PC-9 (cell line): ENCODE data around the gene PLAGL1. TPM values are rescaled to one million over a fixed set of nuclear protein-coding genes. Genes with fewer than 3 reads are reported as not detected.

Experiments
- BruUV-seq: library from RNA; stranded (reverse); fragments of 400-500 nt; replicated peaks from 2 replicates; lab custom pipeline; 2021; lab: Mats Ljungman, UMichigan
- CTCF ChIA-PET: fragments of 300-600 bp; sonication (Branson Sonifier 250); formaldehyde crosslinking; loops from one replicate; lab custom pipeline; 2022; ENCODE audit warnings: antibody characterized with exemption; lab: Charles Lee
- POLR2A ChIA-PET: fragments of 300-600 bp; sonication (Branson Sonifier 250); formaldehyde crosslinking; loops from one replicate; lab custom pipeline; 2022; ENCODE audit warnings: antibody characterized with exemption; ENCODE audit not compliant: unreplicated experiment; lab: Charles Lee
- DNase-seq, 2 experiments: peaks; one replicate each; pipeline versions ENCODE4 v3.0.0 to v3.0.0-alpha.2; 2015 to 2022; ENCODE audit warnings: mixed read lengths in 1 of 2
- H2AFZ ChIP-seq: fragments of 200-600 bp; sonication (generic); 2 replicates; pipeline ENCODE4 v1.8.1; 2017; ENCODE audit warnings: antibody characterized with exemption
- H3F3A ChIP-seq: fragments of 200-600 bp; sonication (generic); 2 replicates; pipeline ENCODE4 v1.8.1; 2017; ENCODE audit warnings: antibody characterized with exemption, mild to moderate bottlenecking, low read depth; ENCODE audit not compliant: insufficient read depth
- H3K27ac ChIP-seq: fragments of 200-600 bp; sonication (generic); 2 replicates; pipeline ENCODE4 v1.6.1; 2016; ENCODE audit warnings: mixed run types
- H3K27me3 ChIP-seq: fragments of 200-600 bp; sonication (generic); 2 replicates; pipeline ENCODE4 v1.6.1; 2016; ENCODE audit warnings: low read depth, mixed run types; ENCODE audit not compliant: insufficient read depth
- H3K36me3 ChIP-seq: fragments of 200-600 bp; sonication (generic); 2 replicates; pipeline ENCODE4 v1.6.1; 2016; ENCODE audit warnings: low read depth, mixed run types
- H3K4me1 ChIP-seq: fragments of 200-600 bp; sonication (generic); replicated peaks from 2 replicates; pipeline ENCODE4 v1.6.1; 2016; ENCODE audit warnings: mixed run types; ENCODE audit not compliant: insufficient read depth
- H3K4me2 ChIP-seq: fragments of 200-600 bp; sonication (generic); 2 replicates; pipeline ENCODE4 v1.6.1; 2017; ENCODE audit warnings: mixed run types
- H3K4me3 ChIP-seq: fragments of 200-600 bp; sonication (generic); 2 replicates; pipeline ENCODE4 v1.6.1; 2016; ENCODE audit warnings: mixed run types
- H3K79me2 ChIP-seq: fragments of 200-600 bp; sonication (generic); 2 replicates; pipeline ENCODE4 v1.6.1; 2017; ENCODE audit warnings: low read depth, mixed run types
- H3K9me2 ChIP-seq: fragments of 200-600 bp; sonication (generic); 2 replicates; pipeline ENCODE4 v1.8.1; 2017; ENCODE audit warnings: mild to moderate bottlenecking; ENCODE audit not compliant: insufficient read depth
- H3K9me3 ChIP-seq: fragments of 200-600 bp; sonication (generic); 2 replicates; pipeline ENCODE4 v1.8.1; 2016; ENCODE audit warnings: low read depth; ENCODE audit not compliant: insufficient read depth
- H4K20me1 ChIP-seq: fragments of 200-600 bp; sonication (generic); 2 replicates; pipeline ENCODE4 v1.8.1; 2017; ENCODE audit not compliant: insufficient read depth
- CTCF ChIP-seq: fragments of 200-600 bp; sonication (generic); conservative IDR thresholded peaks from 2 replicates; pipeline ENCODE4 v1.6.1; 2017; ENCODE audit warnings: mixed run types, antibody characterized with exemption, mild to moderate bottlenecking, moderate library complexity
- EZH2 ChIP-seq: fragments of 200-600 bp; sonication (generic); IDR thresholded peaks from 2 replicates; pipeline ENCODE4 v1.8.0; 2017; ENCODE audit warnings: antibody characterized with exemption, low read depth
- intact Hi-C: fragments of 100-400 bp; cut with micrococcal nuclease; formaldehyde crosslinking; loops from one replicate; pipeline ENCODE4 v1.10.0; 2022; ENCODE audit not compliant: unreplicated experiment
- total RNA-seq: library from RNA; stranded (reverse); gene quantifications from 2 replicates; pipeline ENCODE4 v1.2.3, GENCODE V29; 2021

PLAGL1 gene
- total RNA-seq, 1 experiment from 2014 or later: 8.3 TPM

- Histone ChIP-seq H2AFZ (no peak overlapping the region), H3K9me3 (no peaks in the 10 kb centered on the region), H4K20me1 (no peaks in the 10 kb centered on the region), H3F3A (peaks cover 6% of the 10 kb centered on the region; the same call in 1 of the 2 replicates), H3K27ac (no peak overlapping the region), H3K4me2 (no peak overlapping the region), H3K4me1 (peaks cover 18% of the 10 kb centered on the region), H3K27me3 (no peaks in the 10 kb centered on the region), H3K4me3 (no peak overlapping the region), H3K9me2 (no peaks in the 10 kb centered on the region), H3K79me2 (no peaks in the 10 kb centered on the region), H3K36me3 (no peaks in the 10 kb centered on the region)
- ChIA-PET POLR2A (no interaction called here), CTCF (no interaction called here)
- TF ChIP-seq CTCF (no peak), EZH2 (no peak)
- intact Hi-C loops: no loop called here
- DNase-seq: no peak
- BruUV-seq: no TSS peak
Observed at GRCh38 chr6:143958839-143959399, 49.1 kb downstream of the PLAGL1 start.

GRCh38 chr6:143957679-143958274 is 50.3 kb downstream of the PLAGL1 start:
- Histone ChIP-seq H3K27ac (no peak overlapping the region), H3K4me1 (peaks cover 9% of the 10 kb centered on the region), H3K4me3 (no peak overlapping the region), H2AFZ (no peak overlapping the region), H3K4me2 (no peak overlapping the region), H3K9me3 (no peaks in the 10 kb centered on the region), H3F3A (peaks cover 6% of the 10 kb centered on the region; the same call in 1 of the 2 replicates), H4K20me1 (no peaks in the 10 kb centered on the region), H3K79me2 (no peaks in the 10 kb centered on the region), H3K27me3 (no peaks in the 10 kb centered on the region), H3K9me2 (no peaks in the 10 kb centered on the region), H3K36me3 (no peaks in the 10 kb centered on the region)
- ChIA-PET POLR2A (no interaction called here), CTCF (no interaction called here)
- no peak for DNase-seq
- intact Hi-C loops: no loop called here
- BruUV-seq: no TSS peak
- no peak for TF ChIP-seq EZH2

DNA sequence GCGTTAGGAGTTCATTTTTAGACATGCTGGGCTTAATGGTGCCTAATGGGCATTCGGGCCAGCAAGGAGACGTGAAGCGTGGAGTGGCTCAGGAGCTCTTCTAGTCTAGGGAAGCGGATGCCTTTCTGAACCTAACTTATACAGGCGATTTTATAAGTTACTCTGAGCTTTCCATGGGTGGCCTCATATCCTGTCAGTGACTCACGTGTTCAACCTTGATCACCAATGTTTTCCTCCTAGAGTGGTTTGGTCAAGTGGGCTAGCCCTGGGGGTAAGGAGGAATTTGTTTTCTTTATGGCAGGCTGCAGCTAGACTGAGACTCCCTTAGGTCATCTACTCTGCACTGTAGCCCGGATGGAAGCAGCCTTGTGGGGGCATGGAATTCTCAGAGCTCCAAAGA is 52.1 kb downstream of the PLAGL1 start:
- H4K20me1 ChIP-seq: no peaks in the 10 kb centered on the region
- ChIA-PET CTCF (interaction anchor here (0.7 kb wide), 1 partner anchor 1115 kb away, joined by 3 read pairs; no protein-coding TSS in a partner anchor), POLR2A (interaction anchor here (0.7 kb wide), 1 partner anchor 569 kb away, joined by 3 read pairs; no protein-coding TSS in a partner anchor)
- no peaks in the 10 kb centered on the region for H3K36me3 ChIP-seq
- DNase-seq: no peak
- no peaks in the 10 kb centered on the region for H3K4me1 ChIP-seq
- BruUV-seq: no TSS peak
- intact Hi-C loops: no loop called here
- H3K27me3 ChIP-seq: no peaks in the 10 kb centered on the region
- H2AFZ ChIP-seq: no peak overlapping the region
- no peak overlapping the region for H3K4me3 ChIP-seq
- H3F3A ChIP-seq: no peaks in the 10 kb centered on the region
- no peaks in the 10 kb centered on the region for H3K9me2 ChIP-seq
- H3K4me2 ChIP-seq: no peak overlapping the region
- H3K9me3 ChIP-seq: no peaks in the 10 kb centered on the region
- H3K27ac ChIP-seq: no peak overlapping the region
- TF ChIP-seq CTCF: no peak
- TF ChIP-seq EZH2: no peak
- no peaks in the 10 kb centered on the region for H3K79me2 ChIP-seq
